ENCODE results near the gene PARVG.

The PARVG gene, protein sequence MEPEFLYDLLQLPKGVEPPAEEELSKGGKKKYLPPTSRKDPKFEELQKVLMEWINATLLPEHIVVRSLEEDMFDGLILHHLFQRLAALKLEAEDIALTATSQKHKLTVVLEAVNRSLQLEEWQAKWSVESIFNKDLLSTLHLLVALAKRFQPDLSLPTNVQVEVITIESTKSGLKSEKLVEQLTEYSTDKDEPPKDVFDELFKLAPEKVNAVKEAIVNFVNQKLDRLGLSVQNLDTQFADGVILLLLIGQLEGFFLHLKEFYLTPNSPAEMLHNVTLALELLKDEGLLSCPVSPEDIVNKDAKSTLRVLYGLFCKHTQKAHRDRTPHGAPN
- total RNA-seq, result 94.0 to 358 (median 211) reads per million in 18 experiments

DNA sequence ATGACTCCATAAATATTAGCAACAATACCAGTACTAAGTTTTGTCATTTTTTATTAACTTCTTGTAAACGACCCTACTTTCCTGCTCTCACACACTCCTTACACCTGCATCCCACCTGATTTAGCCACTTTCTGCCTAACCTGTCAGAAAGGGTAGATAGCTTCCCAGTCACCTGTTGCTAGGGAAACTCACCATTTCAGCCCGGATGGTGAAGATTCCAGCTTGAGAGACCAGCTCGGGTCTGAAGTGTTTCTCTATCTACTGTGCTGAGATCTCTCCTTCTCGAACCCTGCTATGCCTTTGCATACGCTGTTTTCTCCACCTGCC is at the start of gene PARVG:
TSS of gene PARVG (plus strand) at position 220 of the 327 bp plus-strand sequence. CDS start 2,405 bp downstream, outside the sequence.
- DNase-seq, result peak; percentile 41 to 48

DNA sequence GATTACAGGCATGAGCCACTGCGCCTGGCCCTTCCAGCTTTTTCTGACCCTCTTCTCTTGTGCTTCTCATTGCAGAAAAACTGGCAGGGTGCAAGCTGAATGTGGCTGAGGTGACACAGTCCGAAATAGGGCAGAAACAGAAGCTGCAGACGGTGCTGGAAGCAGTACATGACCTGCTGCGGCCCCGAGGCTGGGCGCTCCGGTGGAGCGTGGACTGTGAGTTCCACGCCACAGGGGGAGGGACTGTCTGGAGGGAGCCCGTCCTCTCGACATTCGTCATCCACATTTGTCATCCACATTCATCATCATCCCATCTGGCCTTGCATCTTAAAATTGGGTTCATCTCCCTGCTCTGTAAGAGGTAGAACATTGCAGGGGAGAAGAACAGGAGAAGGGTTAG is 49.3 kb upstream of the PARVG start:
- DNase-seq, result no peak

DNA sequence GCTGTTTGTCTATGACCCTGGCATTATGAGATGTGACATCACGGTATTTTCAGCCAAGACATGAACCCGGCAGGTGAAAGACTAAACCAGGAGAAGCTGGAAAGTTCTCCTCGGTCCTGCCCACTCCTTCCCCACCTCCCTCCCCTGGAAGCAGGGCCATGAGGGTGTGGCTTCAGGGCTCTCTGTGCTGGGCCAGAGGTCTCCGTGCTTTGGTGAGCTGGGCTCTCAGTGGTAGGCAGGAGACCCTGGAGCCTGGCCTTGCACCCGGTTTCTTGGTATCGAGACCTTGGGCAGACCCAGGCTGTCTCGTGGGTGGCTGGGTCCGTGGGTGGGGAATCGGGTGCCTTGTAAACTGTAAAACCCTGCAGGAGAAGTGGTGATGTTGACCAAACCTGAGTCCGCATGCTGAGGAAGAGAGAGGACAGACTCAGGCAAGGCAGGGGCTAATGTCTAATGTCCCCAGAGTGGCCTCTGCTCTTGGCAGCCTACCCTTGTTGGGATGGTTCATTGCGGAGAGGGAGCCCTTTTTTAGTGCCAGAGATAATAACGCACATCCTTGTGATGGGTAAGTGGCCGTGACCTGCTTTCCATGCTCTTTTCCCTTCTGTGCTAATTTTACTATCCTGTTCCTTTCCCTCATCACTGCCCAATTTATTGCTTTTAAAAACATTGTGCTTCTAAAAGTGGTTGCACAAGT is 48.6 kb upstream of the PARVG start:
- no peak for DNase-seq

DNA sequence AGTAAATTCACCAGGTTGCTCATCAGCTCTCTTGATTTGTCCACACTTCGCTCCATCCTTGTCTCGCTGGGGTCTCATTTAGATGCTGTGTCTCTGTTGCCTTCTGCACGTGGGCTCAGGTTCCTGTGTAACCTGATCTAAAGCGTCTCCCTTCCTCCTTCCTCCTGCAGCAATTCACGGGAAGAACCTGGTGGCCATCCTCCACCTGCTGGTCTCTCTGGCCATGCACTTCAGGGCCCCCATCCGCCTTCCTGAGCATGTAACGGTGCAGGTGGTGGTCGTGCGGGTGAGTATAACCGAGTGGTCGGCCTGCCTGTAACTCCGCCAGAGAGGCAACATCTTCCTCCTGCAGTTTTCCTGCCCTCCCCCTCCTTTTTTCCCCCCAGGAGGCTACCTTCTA is 48.0 kb upstream of the PARVG start:
- no peak for DNase-seq

DNA sequence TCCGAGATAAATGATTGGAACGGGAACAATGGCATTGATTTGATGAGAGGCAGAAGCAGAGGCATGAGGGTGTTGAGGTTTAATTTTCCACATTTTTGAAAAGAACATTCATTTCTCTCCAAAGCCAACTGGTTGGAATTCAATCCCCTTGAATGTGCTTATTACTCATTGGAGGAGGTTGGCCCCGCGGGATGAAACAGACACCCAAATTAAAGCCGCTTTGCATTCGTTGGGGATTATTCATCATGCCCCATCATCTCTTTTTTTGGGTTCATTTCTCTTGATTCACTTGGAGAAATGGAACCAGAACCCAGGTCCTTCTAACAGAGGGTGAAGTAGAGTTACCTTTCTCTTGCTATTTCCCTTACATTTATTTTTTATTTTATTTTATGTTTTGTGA is 47.6 kb upstream of the PARVG start:
- DNase-seq, result no peak

DNA sequence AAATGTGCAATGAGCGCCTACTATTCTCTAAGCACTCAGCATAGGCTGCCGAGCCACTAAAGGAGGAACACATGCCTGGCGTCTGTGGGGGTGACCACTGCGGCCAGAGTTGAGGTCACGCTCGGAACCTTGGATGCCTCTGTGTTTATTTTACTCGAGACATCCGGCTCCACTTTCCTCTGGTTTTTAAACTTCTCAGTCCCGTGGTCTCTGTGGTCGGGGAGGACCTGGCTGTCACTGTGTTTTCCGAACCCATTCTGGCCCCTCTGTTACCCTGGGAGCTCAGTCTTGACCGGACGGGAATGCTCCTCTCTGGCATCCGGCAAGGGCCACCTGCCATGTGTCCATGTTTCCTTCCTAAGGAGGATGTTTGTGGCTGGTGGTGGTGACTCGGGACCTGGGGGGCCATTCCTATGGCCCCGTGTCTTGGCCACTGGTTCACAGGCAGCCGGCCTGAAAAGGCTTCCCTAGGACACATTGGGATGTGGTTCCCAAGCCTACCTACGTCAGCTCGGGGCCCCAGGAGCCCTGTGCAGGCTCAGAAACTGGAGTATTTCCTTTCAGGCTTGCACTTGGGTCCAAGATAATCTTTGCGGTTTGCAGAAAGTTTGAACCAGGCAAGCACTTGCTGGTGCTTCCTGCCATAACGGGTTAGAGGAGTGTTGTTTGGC is 46.7 kb upstream of the PARVG start:
- DNase-seq, result peak in 1 of 2 donors; percentile 64

DNA sequence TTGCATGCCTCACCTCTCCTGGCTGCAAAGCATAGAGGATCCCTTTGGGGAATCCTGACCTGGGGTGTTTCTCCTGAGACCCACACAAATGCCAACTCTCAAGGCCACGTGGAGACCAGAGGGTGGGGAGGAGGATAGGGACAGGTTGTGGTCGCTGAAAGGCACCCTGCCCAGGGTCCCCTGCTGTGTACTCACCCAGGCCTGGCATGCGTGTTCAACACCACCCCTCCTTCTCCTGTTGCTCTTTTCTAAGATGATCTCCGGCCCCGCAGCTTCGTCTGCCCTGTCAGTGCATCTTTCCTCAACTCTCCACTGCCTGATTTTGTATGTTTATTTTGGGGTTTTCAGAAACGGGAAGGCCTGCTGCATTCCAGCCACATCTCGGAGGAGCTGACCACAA is 44.6 kb upstream of the PARVG start:
- no peak for DNase-seq

DNA sequence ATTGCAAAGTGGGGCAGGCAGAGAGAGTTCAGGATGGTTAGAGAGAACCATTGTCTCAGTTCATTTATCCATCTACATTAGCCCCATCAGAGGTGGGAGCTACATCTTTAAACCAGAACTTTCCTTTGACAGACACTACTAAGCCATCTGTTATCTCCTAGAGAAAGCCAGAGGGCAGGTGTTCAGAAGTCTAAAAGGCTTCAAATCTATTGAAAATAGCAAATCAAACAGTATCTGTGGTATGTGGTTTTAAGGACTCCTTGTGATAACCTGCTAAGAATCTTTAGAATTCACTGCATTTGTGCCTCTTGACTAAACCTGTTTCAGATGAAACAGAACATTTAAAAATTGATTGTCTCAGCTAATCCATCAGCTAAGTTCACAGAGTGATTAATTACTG is 43.9 kb upstream of the PARVG start:
- DNase-seq, result no peak

DNA sequence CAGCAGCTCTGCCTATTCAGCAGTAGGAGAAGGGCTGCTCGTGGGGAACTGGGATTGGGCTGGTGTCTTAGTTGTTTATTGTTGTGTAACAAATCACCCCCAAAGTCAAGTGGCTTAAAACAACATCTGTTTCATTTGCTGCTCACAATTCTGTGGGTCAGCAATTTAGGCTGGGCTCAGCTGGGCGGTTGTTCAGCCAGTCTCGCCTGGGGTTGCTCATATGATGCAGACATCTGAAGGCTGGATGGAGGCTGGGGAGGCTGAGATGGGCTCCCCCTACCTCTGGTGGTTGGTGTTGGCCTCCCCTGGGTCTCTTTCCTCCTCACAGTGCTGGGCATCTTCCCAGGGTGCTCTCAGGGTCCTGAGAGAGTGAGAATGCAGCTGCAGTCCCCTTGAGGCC is 43.3 kb upstream of the PARVG start:
- no peak for DNase-seq

DNA sequence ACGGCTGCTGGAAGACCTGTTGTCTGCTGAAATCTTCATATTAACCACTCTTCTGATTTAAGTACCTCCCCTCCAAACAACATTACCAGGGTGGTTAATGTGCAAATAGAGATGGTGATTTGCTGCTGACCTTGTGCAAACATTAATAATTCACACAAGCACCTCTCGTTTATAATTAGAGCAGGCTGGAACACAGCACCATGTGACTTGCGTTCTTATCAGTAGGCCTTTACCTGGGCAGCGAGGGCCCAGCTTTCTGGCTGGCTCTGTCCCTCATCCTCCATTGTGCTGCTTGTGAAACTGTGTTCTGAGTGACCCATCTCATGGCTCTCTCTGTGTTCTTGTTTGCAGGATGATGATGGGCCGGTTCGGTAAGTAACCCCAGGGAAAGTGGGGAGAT is 41.0 kb upstream of the PARVG start:
- DNase-seq, result no peak

DNA sequence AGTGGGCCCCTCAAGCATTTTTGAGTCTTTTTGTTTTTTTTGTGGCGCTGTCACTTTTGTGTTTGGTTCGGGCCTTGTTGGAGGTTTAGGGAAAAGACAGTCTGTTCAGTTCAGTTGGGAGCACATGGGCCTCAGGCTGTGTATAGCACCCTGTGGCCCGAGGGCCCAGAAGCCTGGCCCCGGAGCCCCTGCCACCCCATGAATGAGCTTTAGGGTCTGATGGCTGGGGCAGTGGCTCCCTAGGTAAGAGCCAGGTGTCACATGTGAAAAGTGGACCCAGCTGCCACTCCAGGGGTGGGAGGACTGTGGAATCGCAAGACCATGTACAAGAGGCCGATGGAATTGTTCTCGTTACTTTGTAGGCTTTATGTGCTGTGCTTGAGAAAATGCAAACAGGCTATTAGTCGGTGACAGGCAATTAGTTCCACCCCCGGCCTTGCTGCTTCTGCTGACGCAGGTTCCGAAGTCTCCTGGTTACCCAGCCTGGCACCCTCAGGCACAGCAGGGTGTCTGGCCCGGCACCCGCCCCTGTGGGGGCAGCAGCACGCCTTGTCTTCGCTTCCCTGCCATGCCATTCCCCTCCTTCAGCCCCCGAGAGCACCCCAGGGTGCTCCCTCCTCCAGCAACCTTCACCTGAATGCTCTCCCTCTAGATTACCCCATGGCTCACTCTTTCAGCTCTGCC is 38.2 kb upstream of the PARVG start:
- DNase-seq, result no peak

DNA sequence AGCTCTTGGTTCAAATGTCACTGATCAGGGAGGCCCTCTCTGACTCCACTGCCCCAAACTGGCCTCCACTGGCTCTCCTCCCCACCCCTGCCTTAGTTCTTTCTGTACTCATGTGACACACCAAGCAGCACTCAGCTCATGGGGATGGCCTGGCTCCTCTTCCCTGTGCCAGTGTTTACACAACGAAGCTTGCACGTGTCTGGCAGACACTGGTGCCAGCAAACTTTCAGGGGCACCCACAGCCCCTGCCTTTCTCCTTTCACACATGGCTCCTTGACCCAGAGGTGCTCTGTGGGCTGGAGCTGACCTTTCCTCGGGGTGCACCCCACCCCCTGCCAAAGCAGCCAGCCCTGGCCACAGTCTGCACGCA is 37.6 kb upstream of the PARVG start:
- no peak for DNase-seq

DNA sequence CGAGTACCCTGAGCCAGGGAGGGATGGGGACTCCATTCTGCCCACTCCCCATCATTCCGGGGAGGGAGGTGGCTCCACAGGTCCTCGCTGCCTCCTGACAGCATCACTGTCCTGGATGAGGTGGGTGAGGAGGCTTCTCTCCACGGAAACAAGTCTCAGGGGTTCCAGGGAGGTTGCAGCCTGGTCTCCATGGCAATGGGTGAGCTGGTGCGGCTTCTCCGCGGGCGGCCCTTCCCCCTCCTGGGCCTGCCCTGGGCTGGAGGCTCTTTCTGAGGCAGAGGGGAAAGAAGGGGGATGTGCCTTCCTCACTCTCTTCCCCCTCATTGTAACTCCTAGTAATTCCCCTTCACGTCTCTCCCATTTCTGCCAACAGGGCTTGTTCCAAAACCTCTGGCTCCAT is 37.1 kb upstream of the PARVG start:
- DNase-seq, result no peak

DNA sequence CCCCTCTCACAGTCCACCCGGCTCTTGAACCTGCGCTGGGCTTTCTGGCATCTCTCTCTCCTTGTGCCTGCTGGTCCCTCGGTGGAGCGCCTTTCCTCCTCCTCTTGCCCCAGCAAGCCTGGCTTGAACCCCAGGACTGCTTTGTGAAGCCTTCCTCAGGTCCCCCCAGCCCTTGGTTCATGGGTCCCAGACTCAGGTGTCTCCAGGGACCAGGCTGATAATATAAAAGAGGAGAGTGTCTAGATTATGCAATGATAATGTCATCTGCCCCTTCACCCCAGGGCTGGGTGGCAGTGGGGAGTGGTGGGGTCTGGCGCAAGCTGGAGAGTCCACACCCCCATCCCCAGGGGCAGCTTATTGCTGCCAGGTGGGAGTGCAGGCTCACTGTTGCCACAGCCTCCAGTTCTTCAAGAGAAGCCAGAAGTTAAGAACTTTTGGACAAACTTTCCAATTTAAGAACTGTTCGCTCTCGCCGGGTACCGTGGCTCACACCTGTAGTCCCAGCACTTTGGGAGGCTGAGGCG is 36.6 kb upstream of the PARVG start:
- no peak for DNase-seq

DNA sequence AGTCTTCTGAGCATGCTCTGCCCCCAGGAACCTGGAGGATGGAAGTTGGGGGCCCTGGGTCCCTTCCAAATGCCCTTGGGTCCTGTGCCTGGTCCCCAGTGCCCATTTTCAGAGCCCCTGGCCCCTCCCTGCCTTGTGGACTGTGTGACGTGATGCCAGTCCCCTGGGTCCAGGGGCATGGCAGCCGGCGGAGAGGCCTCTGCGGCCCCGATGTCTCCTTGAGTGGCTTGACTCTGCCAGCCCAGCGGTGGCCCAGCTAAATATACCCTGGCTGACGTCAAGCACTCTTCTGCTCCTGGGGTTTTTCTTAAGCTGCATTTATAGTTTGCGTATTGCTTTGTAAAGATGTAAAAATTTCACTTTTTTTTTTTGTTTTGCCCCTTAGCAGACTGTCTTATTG is 35.2 kb upstream of the PARVG start:
- DNase-seq, result no peak

DNA sequence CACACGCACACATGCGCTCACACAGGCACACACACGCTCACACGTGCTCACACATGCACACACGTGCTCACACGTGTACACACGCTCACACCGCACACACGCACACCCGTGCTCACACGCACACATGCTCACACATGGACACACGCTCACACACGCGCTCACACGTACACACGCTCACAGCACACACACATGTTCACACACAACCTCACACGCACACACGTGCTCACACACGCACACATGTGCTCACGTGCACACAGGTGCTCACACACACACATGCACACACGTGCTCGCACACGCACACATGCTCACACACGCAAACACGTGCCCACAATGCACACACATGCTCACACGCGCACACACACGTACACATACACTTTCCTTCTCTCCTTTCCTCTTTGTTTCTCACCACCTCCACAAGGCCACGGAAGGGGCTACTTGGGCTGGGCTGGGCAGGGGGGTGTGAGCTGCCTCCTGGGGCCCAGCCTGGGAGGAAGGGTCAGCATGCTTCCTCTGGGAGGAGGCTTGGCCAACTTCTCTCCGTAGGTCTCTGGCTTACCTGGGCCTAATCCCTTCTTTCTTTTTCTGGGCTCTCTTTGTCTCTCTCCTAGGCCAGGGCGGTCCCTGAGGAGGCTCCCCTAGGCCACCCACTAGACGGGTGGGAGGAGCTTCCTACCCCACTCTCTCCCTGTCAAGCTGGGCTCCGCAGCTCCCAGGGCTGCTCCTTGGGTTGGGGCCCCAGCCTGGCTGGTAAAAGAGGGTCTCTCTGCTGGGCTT is 34.5 kb upstream of the PARVG start:
- DNase-seq, result no peak

DNA sequence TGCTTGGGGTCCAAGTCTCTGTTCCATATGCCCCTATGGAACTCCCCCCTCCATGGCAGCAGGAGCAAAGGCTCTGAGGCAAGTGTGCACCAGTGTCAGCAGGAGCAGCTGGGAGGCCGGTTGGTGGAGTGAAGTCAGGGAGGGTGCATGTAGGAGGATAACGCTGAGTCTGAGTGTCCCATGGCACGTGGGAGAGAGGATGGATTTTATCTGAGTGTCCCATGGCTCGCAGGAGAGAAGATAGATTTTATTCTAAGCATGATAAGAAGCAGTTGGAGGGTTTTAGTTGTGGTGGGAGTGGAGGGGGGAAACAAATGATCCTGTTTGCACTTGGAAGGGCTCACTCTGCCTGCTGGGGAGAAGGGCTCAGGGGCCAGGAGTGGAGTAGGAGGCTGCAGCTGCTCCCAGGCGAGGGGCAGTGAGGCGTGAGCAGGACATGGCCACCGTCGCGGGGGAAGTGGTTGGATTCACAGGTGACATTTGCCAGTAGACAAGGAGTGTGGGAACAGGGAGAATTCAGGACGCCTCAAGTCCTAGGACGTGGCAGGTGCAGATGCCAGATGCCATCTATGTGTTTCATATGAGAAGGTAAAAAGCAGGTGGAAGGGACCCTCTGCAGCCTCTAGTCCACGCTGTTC is 33.6 kb upstream of the PARVG start:
- no peak for DNase-seq

DNA sequence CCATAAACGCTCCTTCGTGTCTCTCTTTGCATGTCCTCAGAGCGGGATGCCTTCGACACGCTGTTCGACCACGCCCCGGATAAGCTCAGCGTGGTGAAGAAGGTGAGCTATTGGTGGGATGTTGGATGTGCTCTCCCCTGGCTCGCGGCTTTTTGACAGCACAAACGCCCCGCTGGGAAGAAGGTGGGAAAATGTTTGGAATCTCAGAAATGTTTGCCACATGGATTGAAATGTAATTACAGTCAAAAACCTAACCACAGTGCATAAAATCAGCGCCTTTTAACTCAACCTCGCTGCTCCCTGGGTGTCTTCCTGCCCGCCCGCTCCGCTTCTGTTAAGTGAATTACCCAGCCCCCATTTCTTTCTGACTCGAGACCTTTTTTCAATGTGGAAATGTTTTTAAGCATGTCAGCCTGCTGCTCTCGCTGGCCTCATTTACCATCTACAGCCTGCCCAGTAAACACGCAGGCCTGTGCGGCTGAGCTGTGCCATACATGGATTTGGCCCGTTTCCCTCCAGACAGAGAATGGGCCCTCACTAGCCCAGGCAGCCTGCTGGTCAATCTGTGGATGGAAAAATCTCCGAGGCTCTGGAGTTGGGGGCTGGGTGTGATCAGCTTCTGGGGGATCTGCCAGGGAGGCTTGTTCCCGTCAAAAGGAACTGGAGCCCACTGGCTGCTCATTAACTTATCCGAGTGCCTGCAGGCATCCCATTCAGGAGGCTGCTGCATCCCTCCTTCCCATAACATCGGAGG is 32.7 kb upstream of the PARVG start:
- no peak for DNase-seq

DNA sequence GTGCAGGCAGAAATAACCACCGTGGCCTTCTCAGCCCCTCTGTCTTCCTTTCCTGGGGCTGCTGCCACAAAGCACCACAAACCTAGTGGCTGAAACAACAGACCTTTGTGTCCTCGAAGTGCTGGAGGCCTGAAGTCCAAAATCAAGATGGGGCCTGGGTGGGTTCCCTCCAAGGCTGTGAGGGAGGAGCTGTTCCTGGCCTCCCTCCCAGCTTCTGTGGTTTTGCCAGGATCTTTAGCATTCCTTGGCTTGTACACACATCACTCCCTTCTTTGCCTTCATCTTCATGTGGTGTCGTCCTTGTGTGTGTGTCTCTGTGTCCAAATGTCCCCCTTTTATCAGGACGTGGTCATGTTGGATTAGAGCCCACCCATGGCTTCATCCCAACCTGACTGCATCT is 29.0 kb upstream of the PARVG start:
- no peak for DNase-seq

DNA sequence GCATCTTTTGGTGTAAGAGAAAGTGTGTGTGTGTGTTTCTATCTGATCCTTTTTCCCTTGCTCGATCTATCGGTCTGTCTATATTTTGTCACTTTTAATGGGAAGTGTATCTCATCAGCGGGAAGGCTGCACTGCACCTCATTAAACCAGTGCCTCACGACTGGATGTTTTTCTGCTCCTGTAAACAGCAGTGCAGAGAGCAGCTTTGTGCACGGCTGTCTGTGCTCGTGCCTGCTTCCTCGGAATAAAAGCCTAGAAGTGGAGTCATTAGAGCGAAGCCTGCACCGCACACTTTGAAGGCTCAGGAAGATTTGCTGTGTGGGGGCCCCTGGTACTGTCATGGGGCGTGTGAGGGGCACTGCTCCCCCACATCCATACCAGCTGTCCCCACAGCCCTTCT is 27.0 kb upstream of the PARVG start:
- DNase-seq, result no peak

DNA sequence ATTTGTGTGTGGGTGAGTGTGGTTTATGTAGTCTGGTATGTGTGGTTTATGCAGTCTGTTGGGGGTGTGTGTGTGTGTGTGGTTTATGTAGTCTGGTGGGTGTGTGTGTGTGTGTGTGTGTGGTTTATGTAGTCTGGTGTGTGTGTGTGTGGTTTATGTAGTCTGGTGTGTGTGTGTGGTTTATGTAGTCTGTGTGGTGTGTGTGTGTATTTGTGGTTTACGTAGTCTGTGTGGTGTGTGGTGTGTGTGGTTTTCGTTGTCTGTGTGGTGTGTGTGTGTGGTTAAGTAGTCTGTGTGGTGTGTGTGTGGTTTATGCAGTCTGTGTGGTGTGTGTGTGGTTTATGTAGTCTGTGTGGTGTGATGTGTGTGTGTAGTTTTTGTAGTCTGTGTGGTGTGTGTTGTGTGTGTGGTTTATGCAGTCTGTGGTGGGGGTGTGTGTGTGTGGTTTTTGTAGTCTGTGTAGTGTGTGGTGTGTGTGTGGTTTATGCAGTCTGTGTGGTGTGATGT is 26.2 kb upstream of the PARVG start:
- peak in 1 of 2 donors; percentile 22 for DNase-seq
